Measurements from ENCODE around the gene ZNF282. TPM values are rescaled to one million over a fixed set of nuclear protein-coding genes. Genes with fewer than 3 reads are reported as not detected.
A peak's percentile ranks its signal among the peaks of the same experiment; 100 is the strongest.

The ZNF282 gene
- total and polyA plus RNA-seq, 9 of the 15 experiments (the other 6 are each of a cell fraction or from before 2014, with no cell fraction given) = 0.76 to 58.6 (median 17.4) TPM

DNA sequence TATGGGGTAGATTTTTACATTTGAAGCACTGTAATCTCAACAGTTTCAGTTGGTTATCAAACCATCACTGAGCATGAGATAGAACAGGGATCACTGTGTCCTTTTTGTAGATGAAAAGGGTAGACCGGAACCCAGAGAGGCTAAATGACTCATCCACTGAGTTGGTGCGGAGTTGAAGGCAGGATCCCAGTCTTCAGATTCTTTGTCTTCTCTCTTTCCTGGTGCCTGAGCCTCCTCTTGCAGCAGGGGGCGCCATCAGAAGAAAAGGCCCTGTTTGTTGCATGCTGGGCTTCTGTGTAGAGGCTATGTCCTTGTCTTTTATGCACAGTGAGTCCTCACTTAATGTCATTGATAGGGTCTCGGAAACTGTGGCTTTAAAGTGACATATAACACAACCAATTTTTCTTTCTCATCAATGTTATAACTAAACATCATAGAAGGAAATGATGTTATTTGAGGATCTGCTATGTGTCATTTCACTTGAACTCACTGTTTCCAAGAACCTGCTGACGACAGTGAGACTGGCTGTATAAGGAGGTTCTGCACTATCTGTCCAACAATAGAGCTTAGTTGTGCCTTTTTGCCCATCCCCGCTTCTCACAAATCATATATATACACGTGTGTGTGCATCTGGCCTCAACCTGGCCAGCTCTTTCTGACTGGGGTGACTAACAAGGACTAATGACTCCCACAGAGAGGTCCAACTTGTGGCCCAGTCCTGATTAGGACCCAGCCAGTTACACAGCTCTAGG lies 14.3 kb downstream of the ZNF282 start (continued):
- TF ChIP-seq, protein P1, sequence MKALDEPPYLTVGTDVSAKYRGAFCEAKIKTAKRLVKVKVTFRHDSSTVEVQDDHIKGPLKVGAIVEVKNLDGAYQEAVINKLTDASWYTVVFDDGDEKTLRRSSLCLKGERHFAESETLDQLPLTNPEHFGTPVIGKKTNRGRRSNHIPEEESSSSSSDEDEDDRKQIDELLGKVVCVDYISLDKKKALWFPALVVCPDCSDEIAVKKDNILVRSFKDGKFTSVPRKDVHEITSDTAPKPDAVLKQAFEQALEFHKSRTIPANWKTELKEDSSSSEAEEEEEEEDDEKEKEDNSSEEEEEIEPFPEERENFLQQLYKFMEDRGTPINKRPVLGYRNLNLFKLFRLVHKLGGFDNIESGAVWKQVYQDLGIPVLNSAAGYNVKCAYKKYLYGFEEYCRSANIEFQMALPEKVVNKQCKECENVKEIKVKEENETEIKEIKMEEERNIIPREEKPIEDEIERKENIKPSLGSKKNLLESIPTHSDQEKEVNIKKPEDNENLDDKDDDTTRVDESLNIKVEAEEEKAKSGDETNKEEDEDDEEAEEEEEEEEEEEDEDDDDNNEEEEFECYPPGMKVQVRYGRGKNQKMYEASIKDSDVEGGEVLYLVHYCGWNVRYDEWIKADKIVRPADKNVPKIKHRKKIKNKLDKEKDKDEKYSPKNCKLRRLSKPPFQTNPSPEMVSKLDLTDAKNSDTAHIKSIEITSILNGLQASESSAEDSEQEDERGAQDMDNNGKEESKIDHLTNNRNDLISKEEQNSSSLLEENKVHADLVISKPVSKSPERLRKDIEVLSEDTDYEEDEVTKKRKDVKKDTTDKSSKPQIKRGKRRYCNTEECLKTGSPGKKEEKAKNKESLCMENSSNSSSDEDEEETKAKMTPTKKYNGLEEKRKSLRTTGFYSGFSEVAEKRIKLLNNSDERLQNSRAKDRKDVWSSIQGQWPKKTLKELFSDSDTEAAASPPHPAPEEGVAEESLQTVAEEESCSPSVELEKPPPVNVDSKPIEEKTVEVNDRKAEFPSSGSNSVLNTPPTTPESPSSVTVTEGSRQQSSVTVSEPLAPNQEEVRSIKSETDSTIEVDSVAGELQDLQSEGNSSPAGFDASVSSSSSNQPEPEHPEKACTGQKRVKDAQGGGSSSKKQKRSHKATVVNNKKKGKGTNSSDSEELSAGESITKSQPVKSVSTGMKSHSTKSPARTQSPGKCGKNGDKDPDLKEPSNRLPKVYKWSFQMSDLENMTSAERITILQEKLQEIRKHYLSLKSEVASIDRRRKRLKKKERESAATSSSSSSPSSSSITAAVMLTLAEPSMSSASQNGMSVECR (CRISPR knock-in tag; IDR thresholded peaks at IDR 0.05) = 0 out of 2 replicates have a peak, but pooled peaks have one; percentile 43
- TF ChIP-seq NONO (IDR thresholded peaks at IDR 0.05; ENCODE audit: low read depth in 2 of 2, low read length in 1 of 2) (no peak), ZNF121 (CRISPR knock-in tag; conservative IDR thresholded peaks at IDR 0.05) (peak; percentile 98), NCOR1 (IDR thresholded peaks at IDR 0.05) (peak; percentile 18; the same call in 1 of the 2 replicates), RCOR1 (IDR thresholded peaks at IDR 0.05; ENCODE audit: borderline replicate concordance in 1 of 2, low read depth in 2 of 2, low read length in 2 of 2) (peak in 1 of 2 experiments; percentile 26; a peak in 1 of 4 replicates)
- TF ChIP-seq, protein P2, sequence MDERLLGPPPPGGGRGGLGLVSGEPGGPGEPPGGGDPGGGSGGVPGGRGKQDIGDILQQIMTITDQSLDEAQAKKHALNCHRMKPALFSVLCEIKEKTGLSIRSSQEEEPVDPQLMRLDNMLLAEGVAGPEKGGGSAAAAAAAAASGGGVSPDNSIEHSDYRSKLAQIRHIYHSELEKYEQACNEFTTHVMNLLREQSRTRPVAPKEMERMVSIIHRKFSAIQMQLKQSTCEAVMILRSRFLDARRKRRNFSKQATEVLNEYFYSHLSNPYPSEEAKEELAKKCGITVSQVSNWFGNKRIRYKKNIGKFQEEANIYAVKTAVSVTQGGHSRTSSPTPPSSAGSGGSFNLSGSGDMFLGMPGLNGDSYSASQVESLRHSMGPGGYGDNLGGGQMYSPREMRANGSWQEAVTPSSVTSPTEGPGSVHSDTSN (CRISPR knock-in tag; IDR thresholded peaks at IDR 0.05; ENCODE audit: low read depth) = no peak
- TF ChIP-seq, protein P2 (tag; conservative IDR thresholded peaks at IDR 0.05; ENCODE audit: low read depth) = no peak
- TF ChIP-seq, protein P3, sequence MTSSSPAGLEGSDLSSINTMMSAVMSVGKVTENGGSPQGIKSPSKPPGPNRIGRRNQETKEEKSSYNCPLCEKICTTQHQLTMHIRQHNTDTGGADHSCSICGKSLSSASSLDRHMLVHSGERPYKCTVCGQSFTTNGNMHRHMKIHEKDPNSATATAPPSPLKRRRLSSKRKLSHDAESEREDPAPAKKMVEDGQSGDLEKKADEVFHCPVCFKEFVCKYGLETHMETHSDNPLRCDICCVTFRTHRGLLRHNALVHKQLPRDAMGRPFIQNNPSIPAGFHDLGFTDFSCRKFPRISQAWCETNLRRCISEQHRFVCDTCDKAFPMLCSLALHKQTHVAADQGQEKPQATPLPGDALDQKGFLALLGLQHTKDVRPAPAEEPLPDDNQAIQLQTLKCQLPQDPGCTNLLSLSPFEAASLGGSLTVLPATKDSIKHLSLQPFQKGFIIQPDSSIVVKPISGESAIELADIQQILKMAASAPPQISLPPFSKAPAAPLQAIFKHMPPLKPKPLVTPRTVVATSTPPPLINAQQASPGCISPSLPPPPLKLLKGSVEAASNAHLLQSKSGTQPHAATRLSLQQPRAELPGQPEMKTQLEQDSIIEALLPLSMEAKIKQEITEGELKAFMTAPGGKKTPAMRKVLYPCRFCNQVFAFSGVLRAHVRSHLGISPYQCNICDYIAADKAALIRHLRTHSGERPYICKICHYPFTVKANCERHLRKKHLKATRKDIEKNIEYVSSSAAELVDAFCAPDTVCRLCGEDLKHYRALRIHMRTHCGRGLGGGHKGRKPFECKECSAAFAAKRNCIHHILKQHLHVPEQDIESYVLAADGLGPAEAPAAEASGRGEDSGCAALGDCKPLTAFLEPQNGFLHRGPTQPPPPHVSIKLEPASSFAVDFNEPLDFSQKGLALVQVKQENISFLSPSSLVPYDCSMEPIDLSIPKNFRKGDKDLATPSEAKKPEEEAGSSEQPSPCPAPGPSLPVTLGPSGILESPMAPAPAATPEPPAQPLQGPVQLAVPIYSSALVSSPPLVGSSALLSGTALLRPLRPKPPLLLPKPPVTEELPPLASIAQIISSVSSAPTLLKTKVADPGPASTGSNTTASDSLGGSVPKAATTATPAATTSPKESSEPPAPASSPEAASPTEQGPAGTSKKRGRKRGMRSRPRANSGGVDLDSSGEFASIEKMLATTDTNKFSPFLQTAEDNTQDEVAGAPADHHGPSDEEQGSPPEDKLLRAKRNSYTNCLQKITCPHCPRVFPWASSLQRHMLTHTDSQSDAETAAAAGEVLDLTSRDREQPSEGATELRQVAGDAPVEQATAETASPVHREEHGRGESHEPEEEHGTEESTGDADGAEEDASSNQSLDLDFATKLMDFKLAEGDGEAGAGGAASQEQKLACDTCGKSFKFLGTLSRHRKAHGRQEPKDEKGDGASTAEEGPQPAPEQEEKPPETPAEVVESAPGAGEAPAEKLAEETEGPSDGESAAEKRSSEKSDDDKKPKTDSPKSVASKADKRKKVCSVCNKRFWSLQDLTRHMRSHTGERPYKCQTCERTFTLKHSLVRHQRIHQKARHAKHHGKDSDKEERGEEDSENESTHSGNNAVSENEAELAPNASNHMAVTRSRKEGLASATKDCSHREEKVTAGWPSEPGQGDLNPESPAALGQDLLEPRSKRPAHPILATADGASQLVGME (CRISPR knock-in tag; IDR thresholded peaks at IDR 0.05) = no peak
- TF ChIP-seq, protein P4, sequence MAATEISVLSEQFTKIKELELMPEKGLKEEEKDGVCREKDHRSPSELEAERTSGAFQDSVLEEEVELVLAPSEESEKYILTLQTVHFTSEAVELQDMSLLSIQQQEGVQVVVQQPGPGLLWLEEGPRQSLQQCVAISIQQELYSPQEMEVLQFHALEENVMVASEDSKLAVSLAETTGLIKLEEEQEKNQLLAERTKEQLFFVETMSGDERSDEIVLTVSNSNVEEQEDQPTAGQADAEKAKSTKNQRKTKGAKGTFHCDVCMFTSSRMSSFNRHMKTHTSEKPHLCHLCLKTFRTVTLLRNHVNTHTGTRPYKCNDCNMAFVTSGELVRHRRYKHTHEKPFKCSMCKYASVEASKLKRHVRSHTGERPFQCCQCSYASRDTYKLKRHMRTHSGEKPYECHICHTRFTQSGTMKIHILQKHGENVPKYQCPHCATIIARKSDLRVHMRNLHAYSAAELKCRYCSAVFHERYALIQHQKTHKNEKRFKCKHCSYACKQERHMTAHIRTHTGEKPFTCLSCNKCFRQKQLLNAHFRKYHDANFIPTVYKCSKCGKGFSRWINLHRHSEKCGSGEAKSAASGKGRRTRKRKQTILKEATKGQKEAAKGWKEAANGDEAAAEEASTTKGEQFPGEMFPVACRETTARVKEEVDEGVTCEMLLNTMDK (IDR thresholded peaks at IDR 0.05; ENCODE audit: borderline replicate concordance, insufficient read depth, low read depth, low read length, poor library complexity, severe bottlenecking) = peak; percentile 63
